TTC549 (cell line): ENCODE results near the gene ATF6B.
"Not testable (repeated sequence)": the region's sequence is repeated elsewhere in the genome, so short reads cannot be mapped to it uniquely, and the experiment has no call there.

Experiments
- FAIRE-seq: peaks from 2 replicates; lab custom pipeline; 2012; peaks lifted over from hg19 to GRCh38; lab: Jason Lieb, UNC

ATF6B gene

DNA sequence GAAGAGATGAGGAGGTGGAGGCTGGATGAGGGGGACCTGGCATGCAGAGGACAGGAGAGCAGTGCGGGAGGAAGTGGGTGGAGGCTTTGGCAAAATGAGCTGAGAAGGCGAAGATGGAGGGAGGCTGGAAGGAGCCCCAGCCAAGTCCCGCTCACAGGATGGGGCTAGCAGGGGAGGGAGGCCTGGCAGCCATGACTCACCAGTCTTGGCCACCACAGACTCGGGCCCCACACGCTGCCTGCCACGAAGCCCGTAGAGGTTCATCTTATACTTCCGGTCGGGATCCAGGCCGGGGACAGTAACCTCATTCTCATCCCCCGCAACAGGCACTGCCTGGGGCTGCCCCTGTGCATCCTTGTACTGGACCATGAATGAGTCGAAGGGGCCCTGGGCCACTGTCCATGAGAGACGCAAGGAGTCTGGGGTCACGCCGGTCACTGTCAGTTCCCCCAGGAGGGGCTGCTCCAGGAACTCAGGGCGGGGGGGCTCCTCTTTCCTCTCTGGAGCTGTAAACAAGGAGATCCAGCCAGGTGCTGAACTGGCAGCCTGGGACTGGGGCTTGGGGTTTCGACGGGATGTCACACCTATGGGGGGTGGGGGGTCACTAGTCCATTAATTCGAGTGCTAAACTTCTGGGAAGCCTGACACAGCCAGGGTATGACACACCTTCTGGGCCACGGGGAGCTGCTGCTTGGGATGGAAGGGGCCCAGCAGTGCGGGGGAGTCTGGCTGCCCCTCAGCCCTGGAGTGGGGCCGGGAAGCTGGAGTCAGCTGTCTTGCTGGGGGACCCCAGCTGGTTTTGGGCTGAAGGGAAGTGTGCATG lies 46.7 kb downstream of the ATF6B start:
- FAIRE-seq, result no peak

- FAIRE-seq, result no peak
These were observed 48.3 kb downstream of the ATF6B start for GRCh38 chr6:32079566-32080290.

DNA sequence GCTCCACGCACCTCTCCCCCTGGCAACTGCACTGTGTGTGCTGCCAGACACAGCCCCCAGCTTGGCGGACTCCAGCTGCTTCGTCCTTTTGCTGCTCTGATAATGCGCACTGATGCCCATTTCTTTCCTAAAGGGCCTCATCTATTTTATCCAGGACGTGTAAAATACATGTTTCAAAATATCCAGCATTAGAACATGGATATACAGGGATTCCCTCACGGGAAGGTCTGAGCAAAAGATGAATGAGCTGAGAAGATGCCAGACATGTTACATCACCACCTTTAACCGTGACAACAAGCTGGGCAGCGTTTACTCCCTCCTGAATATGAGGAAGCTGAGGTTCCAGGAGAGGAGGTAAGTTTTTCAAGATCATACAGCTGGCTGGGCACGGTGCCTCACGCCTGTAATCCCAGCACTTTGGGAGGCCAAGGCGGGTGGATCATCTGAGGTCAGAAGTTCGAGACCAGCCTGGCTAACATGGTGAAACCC lies 51.7 kb downstream of the ATF6B start:
- no peak for FAIRE-seq

DNA sequence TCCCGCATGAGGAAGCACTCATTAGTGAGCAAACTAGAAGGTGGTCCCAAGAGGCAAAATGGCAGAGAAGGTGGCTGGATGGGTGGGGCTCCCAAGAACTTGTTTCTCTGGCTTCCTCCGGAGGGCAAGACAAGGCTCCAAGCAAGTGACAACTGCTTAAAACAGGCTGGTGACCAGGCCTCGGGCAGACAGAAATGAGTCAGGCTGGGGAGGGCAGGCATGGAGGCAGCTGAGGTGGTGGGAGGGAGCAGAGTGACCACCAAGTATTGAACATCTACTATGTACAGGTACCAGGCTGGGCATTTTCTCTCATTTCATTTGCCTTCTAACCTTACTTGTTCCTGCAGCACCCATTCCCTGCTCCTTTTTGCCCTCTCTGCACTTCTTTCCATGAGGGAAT lies 52.3 kb downstream of the ATF6B start:
- FAIRE-seq, result no peak

GRCh38 chr6:32074996-32075532 lies 53.0 kb downstream of the ATF6B start:
- no peak for FAIRE-seq

DNA sequence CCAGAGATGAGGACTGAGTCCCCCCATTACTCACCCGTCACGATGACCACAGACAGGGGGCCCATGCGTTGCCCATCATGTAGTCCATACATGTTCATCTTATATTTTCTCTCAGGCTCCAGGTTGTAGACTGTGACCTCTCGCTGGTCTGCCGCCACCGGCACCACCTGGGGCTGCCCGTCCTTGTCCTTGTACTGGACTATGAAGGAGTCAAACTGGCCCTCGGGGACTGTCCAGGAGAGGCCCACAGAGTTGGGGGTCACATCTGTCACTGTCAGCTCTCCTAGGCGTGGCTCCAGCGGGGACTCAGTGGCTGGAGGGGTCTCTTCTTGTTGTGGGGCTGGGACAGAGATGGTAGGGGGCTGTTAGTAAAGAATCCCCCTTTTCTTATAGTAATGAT lies 54.4 kb downstream of the ATF6B start:
- no peak for FAIRE-seq

DNA sequence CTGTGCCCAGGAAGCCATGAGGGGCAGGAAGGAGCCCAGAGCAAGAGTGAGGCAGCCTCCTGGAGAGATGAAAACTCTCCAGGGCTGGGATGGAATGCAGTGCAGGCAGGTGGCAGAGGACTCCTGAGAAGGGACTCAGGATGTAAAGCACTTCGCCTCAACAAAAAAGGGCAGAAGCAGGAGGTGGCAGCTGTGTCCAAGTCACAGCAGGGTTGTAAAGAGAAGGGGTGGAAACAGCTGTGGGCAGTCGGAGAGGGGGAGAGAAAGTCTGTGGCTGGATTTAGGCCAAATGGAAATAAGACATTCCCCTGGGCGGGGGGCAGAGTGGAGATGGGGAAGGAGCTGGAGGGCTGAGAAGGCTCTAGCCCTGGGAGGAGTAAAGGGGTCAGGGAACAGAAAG lies 54.9 kb downstream of the ATF6B start:
- FAIRE-seq, result no peak

DNA sequence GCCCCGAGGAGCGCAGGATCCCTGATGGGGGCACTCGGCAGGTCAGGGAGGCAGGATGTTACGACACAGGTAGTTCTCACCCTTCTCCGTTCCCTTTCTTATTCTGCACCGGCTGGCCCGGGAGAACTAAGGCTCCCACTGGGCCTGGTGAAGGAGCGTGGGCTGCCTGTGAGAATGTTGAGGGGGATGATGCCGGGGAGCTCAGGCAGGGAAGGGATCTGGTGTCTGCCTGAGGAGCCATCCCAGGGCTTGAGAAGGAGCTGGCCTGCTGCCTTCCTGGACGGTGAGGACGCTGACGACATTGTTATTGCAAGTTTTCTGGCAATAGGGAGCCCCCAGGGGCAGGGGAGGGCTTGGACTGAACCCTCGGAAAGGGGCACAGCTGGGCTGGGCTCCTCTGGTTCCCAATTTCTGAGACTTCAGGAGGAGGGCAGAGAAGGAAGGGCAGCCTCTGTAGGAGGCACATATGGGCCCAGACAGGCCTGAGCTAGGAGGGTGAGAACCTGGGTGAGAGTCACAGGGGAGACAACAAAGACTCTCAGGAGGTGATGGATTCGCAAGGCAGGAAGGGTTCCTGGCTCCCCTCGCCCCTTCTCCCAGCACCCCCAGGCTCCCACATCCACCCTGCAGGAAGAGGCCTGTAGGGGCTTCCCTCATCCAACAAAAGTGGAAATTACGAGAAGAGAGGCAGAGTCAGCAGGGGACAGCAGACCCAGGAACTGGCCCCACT lies 57.1 kb downstream of the ATF6B start:
- FAIRE-seq, result no peak

DNA sequence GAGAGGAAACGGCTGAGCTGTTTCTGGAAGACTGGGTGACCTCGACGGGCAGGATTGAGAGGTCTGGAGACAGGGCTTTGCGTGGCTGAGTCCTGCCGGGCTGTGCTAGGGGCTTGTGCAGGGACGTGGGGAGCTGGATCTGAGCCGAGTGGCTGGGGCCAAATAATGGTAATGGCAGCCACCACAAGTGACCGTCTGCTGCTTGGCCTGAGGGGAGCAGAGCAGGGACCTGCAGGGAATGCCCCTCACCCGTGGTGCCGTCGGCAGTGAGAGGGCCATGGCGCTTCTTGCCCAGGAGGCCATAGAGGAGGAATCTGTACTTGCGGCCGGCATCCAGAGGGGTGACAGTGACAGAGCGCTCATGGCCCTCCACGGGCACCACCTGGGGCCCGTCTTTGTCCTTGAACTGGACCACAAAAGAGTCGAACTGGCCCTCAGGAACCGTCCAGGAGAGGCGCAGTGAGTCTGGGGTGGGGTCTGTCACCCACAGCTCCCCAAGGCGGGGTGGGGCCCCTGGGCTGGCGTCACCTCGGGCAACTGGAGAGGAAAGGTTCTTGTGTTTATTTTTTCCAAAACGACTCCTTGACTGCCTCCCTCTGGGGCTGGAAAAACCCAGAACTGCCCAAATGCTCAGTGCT lies 58.0 kb downstream of the ATF6B start:
- FAIRE-seq, result no peak

DNA sequence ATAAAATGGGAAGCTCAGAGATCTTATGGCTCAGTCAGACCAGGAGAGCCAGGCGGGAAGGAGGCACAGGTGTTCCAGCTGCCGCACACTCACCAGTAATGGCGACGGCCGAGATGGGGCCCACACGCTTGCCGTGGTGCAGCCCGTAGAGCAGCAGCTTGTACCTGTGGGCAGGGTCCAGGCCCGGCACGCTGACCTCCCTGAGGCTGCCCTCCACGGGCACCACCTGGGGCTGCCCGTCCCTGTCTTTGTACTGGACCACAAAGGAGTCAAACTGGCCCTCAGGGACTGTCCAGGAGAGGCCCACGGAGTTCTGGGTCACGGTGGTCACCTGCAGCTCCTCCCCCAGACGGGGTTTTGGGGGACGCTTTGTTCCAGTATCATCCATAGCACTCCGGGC lies 58.6 kb downstream of the ATF6B start:
- FAIRE-seq, result no peak

GRCh38 chr6:32068867-32069266 lies 59.2 kb downstream of the ATF6B start:
- no peak for FAIRE-seq

GRCh38 chr6:32068315-32068714 lies 59.7 kb downstream of the ATF6B start:
- not testable (repeated sequence) for FAIRE-seq

DNA sequence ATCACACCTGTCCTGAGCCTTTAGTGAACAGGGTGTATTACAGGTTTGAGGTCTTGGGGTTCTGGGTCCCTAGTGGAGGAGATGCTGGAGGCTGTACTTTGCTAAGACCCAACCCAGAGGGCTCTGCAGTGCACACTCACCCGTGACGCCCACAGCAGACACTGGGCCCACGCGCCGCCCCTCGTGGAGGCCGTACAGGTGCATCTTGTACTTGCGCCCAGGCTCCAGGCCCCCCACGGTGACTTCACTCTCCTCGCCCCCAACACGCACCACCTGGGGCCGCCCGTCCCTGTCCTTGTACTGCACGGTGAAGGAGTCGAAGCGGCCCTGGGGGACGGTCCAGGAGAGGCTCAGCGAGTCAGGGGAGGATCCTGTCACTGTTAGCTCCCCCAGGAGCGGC lies 60.5 kb downstream of the ATF6B start:
- FAIRE-seq, result not testable (repeated sequence)
